ENCODE data around the gene TUBB1. TPM values are rescaled to one million over a fixed set of nuclear protein-coding genes. Genes with fewer than 3 reads are reported as not detected.
A peak's percentile ranks its signal among the peaks of the same experiment; 100 is the strongest.

TUBB1 gene
- total and polyA plus RNA-seq, 2 of the 13 experiments (the other 11 are each of a cell fraction or from before 2014, with no cell fraction given): 0.11 to 57.6 TPM

DNA sequence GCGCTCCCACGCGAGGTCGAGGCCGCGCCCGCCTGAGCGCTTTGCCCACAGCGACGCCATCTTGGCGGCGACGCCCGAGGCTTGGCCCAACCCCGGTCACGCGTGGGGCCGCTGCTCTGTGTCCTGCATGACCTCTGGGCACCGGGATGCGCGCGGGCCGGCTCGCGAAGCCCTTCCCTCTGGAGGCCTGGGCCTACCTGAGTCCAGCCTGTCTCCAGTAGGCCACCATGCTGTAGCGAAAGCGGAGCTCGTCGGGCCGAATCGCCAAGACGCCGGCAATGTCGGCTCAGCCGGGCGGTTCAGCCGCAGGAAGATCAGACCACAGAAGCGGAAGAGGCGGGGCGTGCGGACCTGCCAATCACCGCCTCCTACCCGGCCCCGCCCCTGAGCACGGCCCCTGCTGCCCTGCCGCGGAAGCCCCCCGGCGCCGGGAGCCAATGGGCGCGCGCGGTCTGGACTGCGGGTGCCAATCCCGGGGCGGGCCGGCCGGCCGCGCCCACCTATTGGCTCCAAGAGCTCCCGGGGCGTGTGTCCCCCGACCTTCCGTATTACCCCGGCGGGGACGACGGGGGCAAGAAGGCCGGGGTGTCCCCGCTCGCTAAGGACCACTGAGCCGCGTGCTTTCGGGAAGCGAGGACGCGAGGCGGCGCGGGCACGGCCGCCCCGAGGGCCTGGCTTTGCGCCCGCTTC, 12.9 kb downstream of the TUBB1 start, which contains the start of gene ATP5F1E (continued):
- TF ChIP-seq RELA (CRISPR knock-in tag; IDR thresholded peaks at IDR 0.05): no peak; the same call in 1 of the 2 replicates
- no peak for TF ChIP-seq PAF1 (CRISPR knock-in tag; IDR thresholded peaks at IDR 0.05)
- TF ChIP-seq NFKB2 (CRISPR knock-in tag; IDR thresholded peaks at IDR 0.05; ENCODE audit: borderline replicate concordance): peak; percentile 99
- TF ChIP-seq ZBTB8A (CRISPR knock-in tag; IDR thresholded peaks at IDR 0.05; ENCODE audit: borderline replicate concordance, low read depth): peak; percentile 92
- no peak for TF ChIP-seq CEBPB (IDR thresholded peaks at IDR 0.05; ENCODE audit: borderline replicate concordance, low read depth, low read length)
- peak; percentile 94 for TF ChIP-seq ZSCAN20 (CRISPR knock-in tag; IDR thresholded peaks at IDR 0.05; ENCODE audit: borderline replicate concordance)
- no peak; the same call in none of the 2 replicates for TF ChIP-seq ZNF629 (CRISPR knock-in tag; conservative IDR thresholded peaks at IDR 0.05)
- no peak; the same call in none of the 2 replicates for TF ChIP-seq ZNF256 (CRISPR knock-in tag; conservative IDR thresholded peaks at IDR 0.05)
- TF ChIP-seq CBX1 (IDR thresholded peaks at IDR 0.05; ENCODE audit: low read depth): peak; percentile 94
- TF ChIP-seq ZNF296 (CRISPR knock-in tag; conservative IDR thresholded peaks at IDR 0.05): peak; percentile 89
- peak; percentile 72; the same call in 1 of the 2 replicates for TF ChIP-seq GATA4 (IDR thresholded peaks at IDR 0.05; ENCODE audit: borderline replicate concordance, low read depth)
- peak; percentile 65; the same call in 1 of the 2 replicates for TF ChIP-seq ZNF720 (CRISPR knock-in tag; IDR thresholded peaks at IDR 0.05)
- TF ChIP-seq SRSF4 (IDR thresholded peaks at IDR 0.05; ENCODE audit: low read depth, low read length, poor library complexity, severe bottlenecking): no peak
- TF ChIP-seq, protein P1, sequence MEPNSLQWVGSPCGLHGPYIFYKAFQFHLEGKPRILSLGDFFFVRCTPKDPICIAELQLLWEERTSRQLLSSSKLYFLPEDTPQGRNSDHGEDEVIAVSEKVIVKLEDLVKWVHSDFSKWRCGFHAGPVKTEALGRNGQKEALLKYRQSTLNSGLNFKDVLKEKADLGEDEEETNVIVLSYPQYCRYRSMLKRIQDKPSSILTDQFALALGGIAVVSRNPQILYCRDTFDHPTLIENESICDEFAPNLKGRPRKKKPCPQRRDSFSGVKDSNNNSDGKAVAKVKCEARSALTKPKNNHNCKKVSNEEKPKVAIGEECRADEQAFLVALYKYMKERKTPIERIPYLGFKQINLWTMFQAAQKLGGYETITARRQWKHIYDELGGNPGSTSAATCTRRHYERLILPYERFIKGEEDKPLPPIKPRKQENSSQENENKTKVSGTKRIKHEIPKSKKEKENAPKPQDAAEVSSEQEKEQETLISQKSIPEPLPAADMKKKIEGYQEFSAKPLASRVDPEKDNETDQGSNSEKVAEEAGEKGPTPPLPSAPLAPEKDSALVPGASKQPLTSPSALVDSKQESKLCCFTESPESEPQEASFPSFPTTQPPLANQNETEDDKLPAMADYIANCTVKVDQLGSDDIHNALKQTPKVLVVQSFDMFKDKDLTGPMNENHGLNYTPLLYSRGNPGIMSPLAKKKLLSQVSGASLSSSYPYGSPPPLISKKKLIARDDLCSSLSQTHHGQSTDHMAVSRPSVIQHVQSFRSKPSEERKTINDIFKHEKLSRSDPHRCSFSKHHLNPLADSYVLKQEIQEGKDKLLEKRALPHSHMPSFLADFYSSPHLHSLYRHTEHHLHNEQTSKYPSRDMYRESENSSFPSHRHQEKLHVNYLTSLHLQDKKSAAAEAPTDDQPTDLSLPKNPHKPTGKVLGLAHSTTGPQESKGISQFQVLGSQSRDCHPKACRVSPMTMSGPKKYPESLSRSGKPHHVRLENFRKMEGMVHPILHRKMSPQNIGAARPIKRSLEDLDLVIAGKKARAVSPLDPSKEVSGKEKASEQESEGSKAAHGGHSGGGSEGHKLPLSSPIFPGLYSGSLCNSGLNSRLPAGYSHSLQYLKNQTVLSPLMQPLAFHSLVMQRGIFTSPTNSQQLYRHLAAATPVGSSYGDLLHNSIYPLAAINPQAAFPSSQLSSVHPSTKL (CRISPR knock-in tag; IDR thresholded peaks at IDR 0.05): peak; percentile 72; the same call in 1 of the 2 replicates
- TF ChIP-seq MAFG (CRISPR knock-in tag; IDR thresholded peaks at IDR 0.05): no peak
- TF ChIP-seq, protein P2, sequence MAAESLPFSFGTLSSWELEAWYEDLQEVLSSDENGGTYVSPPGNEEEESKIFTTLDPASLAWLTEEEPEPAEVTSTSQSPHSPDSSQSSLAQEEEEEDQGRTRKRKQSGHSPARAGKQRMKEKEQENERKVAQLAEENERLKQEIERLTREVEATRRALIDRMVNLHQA (CRISPR knock-in tag; IDR thresholded peaks at IDR 0.05): peak; percentile 44; the same call in 1 of the 2 replicates
- TF ChIP-seq HNRNPUL1 (IDR thresholded peaks at IDR 0.05; ENCODE audit: low read depth, low read length): no peak; the same call in 1 of the 2 replicates
- no peak for TF ChIP-seq SMARCE1 (IDR thresholded peaks at IDR 0.05; ENCODE audit: borderline replicate concordance)
- TF ChIP-seq MBD4 (IDR thresholded peaks at IDR 0.05; ENCODE audit: borderline replicate concordance, low read length): no peak
- peak; percentile 68 for TF ChIP-seq TMF1 (CRISPR knock-in tag; IDR thresholded peaks at IDR 0.05; ENCODE audit: low read depth)
- TF ChIP-seq ZNF550 (CRISPR knock-in tag; IDR thresholded peaks at IDR 0.05; ENCODE audit: borderline replicate concordance): no peak; the same call in 1 of the 2 replicates
- TF ChIP-seq, protein P3, sequence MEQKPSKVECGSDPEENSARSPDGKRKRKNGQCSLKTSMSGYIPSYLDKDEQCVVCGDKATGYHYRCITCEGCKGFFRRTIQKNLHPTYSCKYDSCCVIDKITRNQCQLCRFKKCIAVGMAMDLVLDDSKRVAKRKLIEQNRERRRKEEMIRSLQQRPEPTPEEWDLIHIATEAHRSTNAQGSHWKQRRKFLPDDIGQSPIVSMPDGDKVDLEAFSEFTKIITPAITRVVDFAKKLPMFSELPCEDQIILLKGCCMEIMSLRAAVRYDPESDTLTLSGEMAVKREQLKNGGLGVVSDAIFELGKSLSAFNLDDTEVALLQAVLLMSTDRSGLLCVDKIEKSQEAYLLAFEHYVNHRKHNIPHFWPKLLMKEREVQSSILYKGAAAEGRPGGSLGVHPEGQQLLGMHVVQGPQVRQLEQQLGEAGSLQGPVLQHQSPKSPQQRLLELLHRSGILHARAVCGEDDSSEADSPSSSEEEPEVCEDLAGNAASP (CRISPR knock-in tag; IDR thresholded peaks at IDR 0.05; ENCODE audit: borderline replicate concordance): peak; percentile 34; the same call in 1 of the 2 replicates
- TF ChIP-seq SRSF9 (IDR thresholded peaks at IDR 0.05; ENCODE audit: borderline replicate concordance, insufficient read depth, low read depth, low read length, poor library complexity, severe bottlenecking): no peak
- TF ChIP-seq, protein P4, sequence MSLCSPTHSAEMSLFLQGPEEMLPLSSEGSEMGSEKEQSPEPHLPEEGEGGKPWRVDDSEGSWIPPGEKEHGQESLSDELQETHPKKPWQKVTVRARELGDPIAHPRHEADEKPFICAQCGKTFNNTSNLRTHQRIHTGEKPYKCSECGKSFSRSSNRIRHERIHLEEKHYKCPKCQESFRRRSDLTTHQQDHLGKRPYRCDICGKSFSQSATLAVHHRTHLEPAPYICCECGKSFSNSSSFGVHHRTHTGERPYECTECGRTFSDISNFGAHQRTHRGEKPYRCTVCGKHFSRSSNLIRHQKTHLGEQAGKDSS (CRISPR knock-in tag; IDR thresholded peaks at IDR 0.05; ENCODE audit: borderline replicate concordance, low read depth): peak; percentile 64; the same call in 1 of the 2 replicates
